ENCODE results near the gene MAGI3. TPM values are rescaled to one million over a fixed set of nuclear protein-coding genes. Genes with fewer than 3 reads are reported as not detected.

Gene MAGI3
- polyA plus RNA-seq, 1 experiment = 1.9 TPM

- CTCF ChIA-PET = no interaction called here
- Histone ChIP-seq H3K4me3 (ENCODE audit: low read depth, low read length) (no peak overlapping the region), H3K27me3 (ENCODE audit: control insufficient read depth, insufficient read depth, low read length) (no peaks in the 10 kb centered on the region), H3K36me3 (ENCODE audit: control insufficient read depth, insufficient read depth, low read length) (no peaks in the 10 kb centered on the region)
- POLR2A ChIA-PET = no interaction called here
- TF ChIP-seq CTCF (IDR thresholded peaks at IDR 0.05; ENCODE audit: insufficient read depth, low read depth, low read length) = 0 out of 2 replicates have a peak, but pooled peaks have one; percentile 5
- DNase-seq (ENCODE audit: low read depth) = no peak
Observed at GRCh38 chr1:113488576-113489177, 98.4 kb downstream of the MAGI3 start.

- Histone ChIP-seq H3K36me3 (ENCODE audit: control insufficient read depth, insufficient read depth, low read length) (no peaks in the 10 kb centered on the region), H3K27me3 (ENCODE audit: control insufficient read depth, insufficient read depth, low read length) (no peaks in the 10 kb centered on the region), H3K4me3 (ENCODE audit: low read depth, low read length) (no peak overlapping the region)
- no peak for TF ChIP-seq CTCF (IDR thresholded peaks at IDR 0.05; ENCODE audit: insufficient read depth, low read depth, low read length)
- no peak for DNase-seq (ENCODE audit: low read depth)
- POLR2A ChIA-PET = no interaction called here
- CTCF ChIA-PET = no interaction called here
Observed at GRCh38 chr1:113490384-113490783, 100.1 kb downstream of the MAGI3 start.

- no peak for DNase-seq (ENCODE audit: low read depth)
- ChIA-PET POLR2A (no interaction called here), CTCF (no interaction called here)
- no peak for TF ChIP-seq CTCF (IDR thresholded peaks at IDR 0.05; ENCODE audit: insufficient read depth, low read depth, low read length)
- Histone ChIP-seq H3K4me3 (ENCODE audit: low read depth, low read length) (no peak overlapping the region), H3K27me3 (ENCODE audit: control insufficient read depth, insufficient read depth, low read length) (no peaks in the 10 kb centered on the region), H3K36me3 (ENCODE audit: control insufficient read depth, insufficient read depth, low read length) (no peaks in the 10 kb centered on the region)
Observed at GRCh38 chr1:113493533-113493932, 103.2 kb downstream of the MAGI3 start.

DNA sequence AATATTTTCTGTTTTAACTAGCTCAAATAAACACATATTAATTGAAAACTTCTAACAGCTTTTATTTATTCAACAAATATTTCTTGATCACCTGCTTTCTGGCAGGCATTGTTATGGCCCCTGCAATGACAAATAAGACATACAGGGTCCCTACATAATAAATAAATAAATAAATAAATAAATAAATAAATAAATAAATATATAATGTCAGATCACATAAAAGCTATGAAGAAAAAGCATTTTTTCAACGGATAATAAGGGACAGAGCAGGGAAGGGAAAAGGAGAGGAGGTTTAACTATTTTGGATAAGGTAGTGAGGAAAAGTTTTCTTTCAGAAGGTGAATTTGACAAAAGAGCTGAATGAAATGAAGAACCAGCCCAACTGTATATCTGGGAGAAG, 115.0 kb downstream of the MAGI3 start:
- no peak for TF ChIP-seq CTCF (IDR thresholded peaks at IDR 0.05; ENCODE audit: insufficient read depth, low read depth, low read length)
- Histone ChIP-seq H3K4me3 (ENCODE audit: low read depth, low read length) (no peak overlapping the region), H3K36me3 (ENCODE audit: control insufficient read depth, insufficient read depth, low read length) (no peaks in the 10 kb centered on the region), H3K27me3 (ENCODE audit: control insufficient read depth, insufficient read depth, low read length) (no peaks in the 10 kb centered on the region)
- no peak for DNase-seq (ENCODE audit: low read depth)
- POLR2A ChIA-PET = no interaction called here
- CTCF ChIA-PET = interaction anchor here (0.6 kb wide), 1 partner anchor 59 kb away, joined by 4 read pairs; no protein-coding TSS in a partner anchor

DNA sequence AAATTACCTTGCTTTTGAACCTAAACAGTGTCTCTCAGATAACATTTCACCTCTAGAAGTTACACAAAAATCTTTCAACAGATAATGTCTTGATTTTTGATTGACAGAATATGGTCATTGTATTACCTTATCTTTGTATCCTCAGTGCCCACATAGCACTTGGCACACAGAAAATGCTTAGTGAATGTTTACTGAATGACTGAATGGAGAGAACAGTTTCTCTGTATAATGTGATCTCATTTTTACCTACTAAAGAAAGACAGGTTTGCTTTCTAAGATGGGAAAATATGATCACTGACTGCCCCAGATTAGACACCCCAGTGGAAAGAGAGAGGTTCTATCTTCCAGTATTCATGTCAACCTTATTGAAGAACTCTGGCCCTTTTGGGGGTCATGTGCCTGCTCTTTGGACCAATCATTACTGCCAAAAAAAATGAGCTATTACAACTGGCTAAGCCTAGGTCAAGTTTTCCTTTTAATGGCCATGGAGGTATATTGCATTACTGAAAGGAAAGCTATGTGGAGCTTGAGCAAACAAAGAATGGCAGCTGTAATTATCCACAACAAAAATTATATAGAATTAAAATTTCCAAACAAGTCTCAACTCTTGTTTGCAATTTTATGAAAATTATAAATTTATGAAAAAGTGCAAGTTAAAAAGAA, 117.4 kb downstream of the MAGI3 start:
- Histone ChIP-seq H3K4me3 (ENCODE audit: low read depth, low read length) (no peak overlapping the region), H3K36me3 (ENCODE audit: control insufficient read depth, insufficient read depth, low read length) (no peaks in the 10 kb centered on the region), H3K27me3 (ENCODE audit: control insufficient read depth, insufficient read depth, low read length) (no peaks in the 10 kb centered on the region)
- ChIA-PET POLR2A (no interaction called here), CTCF (no interaction called here)
- DNase-seq (ENCODE audit: low read depth) = no peak
- no peak for TF ChIP-seq CTCF (IDR thresholded peaks at IDR 0.05; ENCODE audit: insufficient read depth, low read depth, low read length)
